Keratinocyte (primary cell): ENCODE results near the gene ANTXR2.

Source experiments
- CTCF ChIP-seq, 3 experiments: IDR thresholded peaks in 1 of 3; conservative IDR thresholded peaks in 1 of 3; optimal IDR thresholded peaks in 1 of 3; 2 replicates in 2 of 3; 3 replicates in 1 of 3; pipeline versions ENCODE3 to v1.5.1; 2011; ENCODE audit warnings: low read length in 3 of 3, mild to moderate bottlenecking in 3 of 3, moderate library complexity in 2 of 3, control low read depth in 1 of 3, inconsistent platforms in 1 of 3; ENCODE audit not compliant: insufficient read depth in 2 of 3; ENCODE audit errors: extremely low read depth in 1 of 3
- EZH2 ChIP-seq: IDR thresholded peaks from one replicate; pipeline ENCODE4 v1.6.1; 2012; ENCODE audit warnings: inconsistent platforms, mild to moderate bottlenecking, low read length, moderate library complexity

- TF ChIP-seq CTCF (optimal IDR thresholded peaks at IDR 0.05 in 1 of 3, IDR thresholded peaks at IDR 0.05 in 1 of 3, conservative IDR thresholded peaks at IDR 0.05 in 1 of 3; ENCODE audit: extremely low read depth in 1 of 3, insufficient read depth in 2 of 3, low read length in 3 of 3) = no peak
- TF ChIP-seq EZH2 = no peak
These were observed 157.8 kb downstream of the ANTXR2 start for GRCh38 chr4:79915246-79915645.
